HepG2 (cell line): ENCODE data around the gene HES1. TPM values are rescaled to one million over a fixed set of nuclear protein-coding genes. Genes with fewer than 3 reads are reported as not detected.

Source experiments
- ARNTL ChIP-seq: sonication (generic); formaldehyde crosslinking; IDR thresholded peaks from 2 replicates; pipeline ENCODE4 v1.4.0; 2020; ENCODE audit warnings: mild to moderate bottlenecking, missing genetic modification reagents
- CREB3 ChIP-seq: sonication (generic); formaldehyde crosslinking; IDR thresholded peaks from 2 replicates; pipeline ENCODE4 v1.5.0; 2020; ENCODE audit warnings: missing genetic modification reagents
- DNMT1 ChIP-seq: sonication (generic); formaldehyde crosslinking; IDR thresholded peaks from 2 replicates; pipeline ENCODE4 v1.5.1; 2020; ENCODE audit warnings: mild to moderate bottlenecking, missing genetic modification reagents
- EZH2 ChIP-seq: conservative IDR thresholded peaks from 2 replicates; pipeline ENCODE4 v1.6.1; 2012; ENCODE audit warnings: mild to moderate bottlenecking, low read depth, low read length, moderate library complexity
- GLMP ChIP-seq: sonication (generic); formaldehyde crosslinking; IDR thresholded peaks from 2 replicates; pipeline ENCODE4 v1.9.0; 2021; ENCODE audit warnings: missing genetic modification reagents, mild to moderate bottlenecking, borderline replicate concordance
- HDAC6 ChIP-seq: fragments of 200-600 bp; sonication (generic); IDR thresholded peaks from 2 replicates; pipeline ENCODE4 v1.7.0; 2017; ENCODE audit warnings: mild to moderate bottlenecking, antibody characterized with exemption, low read length, low read depth
- HOMEZ ChIP-seq: IDR thresholded peaks from 2 replicates; pipeline ENCODE4 v1.6.1; 2016; ENCODE audit warnings: low read depth
- KDM4B ChIP-seq: sonication (generic); formaldehyde crosslinking; IDR thresholded peaks from 2 replicates; pipeline ENCODE4 v1.4.0; 2020; ENCODE audit warnings: missing genetic modification reagents
- MBD4 ChIP-seq: IDR thresholded peaks from 2 replicates; pipeline ENCODE4 v1.6.1; 2012; ENCODE audit warnings: low read length, inconsistent platforms, borderline replicate concordance
- POLR2G ChIP-seq: fragments of 200-400 bp; formaldehyde crosslinking; IDR thresholded peaks from 2 replicates; pipeline ENCODE4 v1.6.1; 2018; ENCODE audit warnings: mild to moderate bottlenecking, low read depth, low read length, moderate library complexity
- SOX13 ChIP-seq, 3 experiments: fragments of 450-650 bp in 1 of 3; sonication (generic) in 1 of 3; formaldehyde crosslinking in 1 of 3; IDR thresholded peaks in 2 of 3; conservative IDR thresholded peaks in 1 of 3; 2 replicates each; pipeline versions ENCODE4 v1.5.0 to v1.6.1; 2016 to 2020; ENCODE audit warnings: antibody characterized with exemption in 1 of 3, mild to moderate bottlenecking in 1 of 3, missing compliant biosample characterization in 1 of 3, missing genetic modification reagents in 1 of 3, moderate library complexity in 1 of 3
- TOPORS ChIP-seq: sonication (generic); formaldehyde crosslinking; IDR thresholded peaks from 2 replicates; pipeline ENCODE4 v1.8.0; 2023; ENCODE audit warnings: mild to moderate bottlenecking, missing genetic modification reagents
- WIZ ChIP-seq: sonication (generic); formaldehyde crosslinking; IDR thresholded peaks from 2 replicates; pipeline ENCODE4 v1.5.1; 2020; ENCODE audit warnings: mild to moderate bottlenecking, missing genetic modification reagents
- ZBTB20 ChIP-seq: sonication (generic); formaldehyde crosslinking; IDR thresholded peaks from 2 replicates; pipeline ENCODE4 v1.8.1; 2023; ENCODE audit warnings: missing genetic modification reagents, low read depth, mild to moderate bottlenecking, borderline replicate concordance
- ZBTB8A ChIP-seq: sonication (generic); formaldehyde crosslinking; IDR thresholded peaks from 2 replicates; pipeline ENCODE4 v1.4.0; 2020; ENCODE audit warnings: mild to moderate bottlenecking, low read depth, missing genetic modification reagents, borderline replicate concordance
- ZFP1 ChIP-seq: IDR thresholded peaks from 2 replicates; pipeline ENCODE4 v1.6.1; 2016
- ZKSCAN1 ChIP-seq: fragments of 150-350 bp; IDR thresholded peaks from 2 replicates; pipeline ENCODE4 v1.6.1; 2014; ENCODE audit warnings: low read length
- ZNF446 ChIP-seq: sonication (generic); formaldehyde crosslinking; IDR thresholded peaks from 2 replicates; pipeline ENCODE4 v1.5.0; 2020; ENCODE audit warnings: mild to moderate bottlenecking, missing genetic modification reagents
- ZNF484 ChIP-seq: sonication (generic); formaldehyde crosslinking; IDR thresholded peaks from 2 replicates; pipeline ENCODE4 v1.5.1; 2020; ENCODE audit warnings: mild to moderate bottlenecking, low read depth, missing genetic modification reagents, borderline replicate concordance
- ZNF512 ChIP-seq: sonication (generic); formaldehyde crosslinking; IDR thresholded peaks from 2 replicates; pipeline ENCODE4 v1.4.0; 2020; ENCODE audit warnings: mild to moderate bottlenecking, missing genetic modification reagents
- ZNF691 ChIP-seq: sonication (generic); formaldehyde crosslinking; IDR thresholded peaks from 2 replicates; pipeline ENCODE4 v1.4.0; 2020; ENCODE audit warnings: missing genetic modification reagents, low read depth, mild to moderate bottlenecking, borderline replicate concordance
- ZNF713 ChIP-seq: sonication (generic); formaldehyde crosslinking; IDR thresholded peaks from 2 replicates; pipeline ENCODE4 v1.4.0; 2020; ENCODE audit warnings: mild to moderate bottlenecking, missing genetic modification reagents
- polyA plus RNA-seq, 8 experiments: library from polyadenylated mRNA; depleted of rRNA in 3 of 8; stranded (reverse) in 7 of 8; unstranded in 1 of 8; fragments of >200 nt; fragmentation: Illumina TruSeq in 4 of 8; extraction: Trizol in 4 of 8; gene quantifications; 2 replicates each; pipeline versions ENCODE4 v1.2.1 to v1.2.3, GENCODE V29; 2011 to 2016; ENCODE audit warnings: low read depth in 4 of 8, missing spikeins in 1 of 8, mixed read lengths in 1 of 8; ENCODE audit not compliant: insufficient read depth in 1 of 8
- total RNA-seq, 5 experiments: library from RNA; depleted of rRNA; stranded (reverse); fragments of >200 nt; fragmentation: Illumina TruSeq; extraction: Trizol; gene quantifications; 2 replicates each; pipeline ENCODE4 v1.2.3, GENCODE V29; 2016; ENCODE audit warnings: low read depth in 1 of 5

The HES1 gene
- total and polyA plus RNA-seq, 2 of the 13 experiments (the other 11 are each of a cell fraction or from before 2014, with no cell fraction given), result 15.4 to 19.8 TPM

GRCh38 chr3:194140520-194141414 lies 4.8 kb downstream of the HES1 start (continued):
- TF ChIP-seq ZBTB20 (CRISPR knock-in tag) (no peak), ARNTL (CRISPR knock-in tag) (no peak), DNMT1 (CRISPR knock-in tag) (no peak), GLMP (CRISPR knock-in tag) (no peak), ZBTB8A (CRISPR knock-in tag) (no peak), HDAC6 (no peak), POLR2G (peak; percentile 57), CREB3 (CRISPR knock-in tag) (no peak), ZNF484 (CRISPR knock-in tag) (no peak), MBD4 (no peak), ZKSCAN1 (no peak), KDM4B (no peak), HOMEZ (no peak), ZNF446 (CRISPR knock-in tag) (0 out of 2 replicates have a peak, but pooled peaks have one; percentile 54), ZNF691 (CRISPR knock-in tag) (no peak), ZNF713 (CRISPR knock-in tag) (no peak), EZH2 (no peak), TOPORS (CRISPR knock-in tag) (no peak), SOX13 (IDR thresholded peaks at IDR 0.05) (no peak), SOX13 (CRISPR knock-in tag; conservative IDR thresholded peaks at IDR 0.05 in 1 of 2, IDR thresholded peaks at IDR 0.05 in 1 of 2) (peak in 1 of 2 experiments; percentile 39; a peak in 1 of 4 replicates), ZFP1 (CRISPR knock-in tag) (no peak), ZNF512 (CRISPR knock-in tag) (no peak), WIZ (CRISPR knock-in tag) (no peak)
